ENCODE data around the gene RIPOR2. TPM values are rescaled to one million over a fixed set of nuclear protein-coding genes. Genes with fewer than 3 reads are reported as not detected.

Gene RIPOR2
- total and polyA plus RNA-seq, 10 of the 15 experiments (the other 5 are each of a cell fraction or from before 2014, with no cell fraction given), result 22.2 to 48.2 (median 34.7) TPM

DNA sequence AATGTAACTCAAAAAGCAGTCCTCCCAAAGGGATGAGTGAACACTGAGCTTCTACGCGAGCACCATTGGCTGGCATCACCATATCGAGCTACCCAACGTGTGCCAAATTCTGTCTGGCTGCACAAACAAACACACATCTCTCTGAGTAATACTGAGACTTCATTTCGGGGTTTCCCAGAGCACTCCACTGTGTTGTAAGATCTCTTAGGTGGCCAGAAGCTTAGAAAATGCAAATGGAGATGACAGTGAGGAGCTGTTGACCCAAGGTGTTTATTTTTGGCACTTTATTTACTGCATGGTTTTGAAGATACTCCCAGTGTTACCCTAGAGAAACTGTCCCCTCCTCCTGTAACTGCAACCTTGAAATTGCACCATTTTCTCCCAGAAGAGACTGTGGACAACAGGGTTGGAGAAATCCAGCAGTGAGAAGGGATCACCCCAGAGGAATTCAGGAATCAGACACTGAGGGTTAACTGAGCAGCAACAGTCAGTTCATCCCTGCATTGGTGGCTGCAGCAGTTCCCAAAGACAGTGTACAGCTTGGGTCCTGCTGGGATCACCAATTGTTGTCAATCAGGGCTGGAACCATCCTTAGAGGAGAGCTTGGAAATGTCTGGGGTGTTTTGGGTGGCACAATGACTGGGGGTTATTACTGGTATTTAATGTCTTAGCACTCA, 1.0 kb upstream of the RIPOR2 start (continued):
- TF ChIP-seq, protein P1, sequence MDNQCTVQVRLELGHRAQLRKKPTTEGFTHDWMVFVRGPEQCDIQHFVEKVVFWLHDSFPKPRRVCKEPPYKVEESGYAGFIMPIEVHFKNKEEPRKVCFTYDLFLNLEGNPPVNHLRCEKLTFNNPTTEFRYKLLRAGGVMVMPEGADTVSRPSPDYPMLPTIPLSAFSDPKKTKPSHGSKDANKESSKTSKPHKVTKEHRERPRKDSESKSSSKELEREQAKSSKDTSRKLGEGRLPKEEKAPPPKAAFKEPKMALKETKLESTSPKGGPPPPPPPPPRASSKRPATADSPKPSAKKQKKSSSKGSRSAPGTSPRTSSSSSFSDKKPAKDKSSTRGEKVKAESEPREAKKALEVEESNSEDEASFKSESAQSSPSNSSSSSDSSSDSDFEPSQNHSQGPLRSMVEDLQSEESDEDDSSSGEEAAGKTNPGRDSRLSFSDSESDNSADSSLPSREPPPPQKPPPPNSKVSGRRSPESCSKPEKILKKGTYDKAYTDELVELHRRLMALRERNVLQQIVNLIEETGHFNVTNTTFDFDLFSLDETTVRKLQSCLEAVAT (IDR thresholded peaks at IDR 0.05), result peak; percentile 54; the same call in 1 of the 2 replicates
- TF ChIP-seq, protein P2, sequence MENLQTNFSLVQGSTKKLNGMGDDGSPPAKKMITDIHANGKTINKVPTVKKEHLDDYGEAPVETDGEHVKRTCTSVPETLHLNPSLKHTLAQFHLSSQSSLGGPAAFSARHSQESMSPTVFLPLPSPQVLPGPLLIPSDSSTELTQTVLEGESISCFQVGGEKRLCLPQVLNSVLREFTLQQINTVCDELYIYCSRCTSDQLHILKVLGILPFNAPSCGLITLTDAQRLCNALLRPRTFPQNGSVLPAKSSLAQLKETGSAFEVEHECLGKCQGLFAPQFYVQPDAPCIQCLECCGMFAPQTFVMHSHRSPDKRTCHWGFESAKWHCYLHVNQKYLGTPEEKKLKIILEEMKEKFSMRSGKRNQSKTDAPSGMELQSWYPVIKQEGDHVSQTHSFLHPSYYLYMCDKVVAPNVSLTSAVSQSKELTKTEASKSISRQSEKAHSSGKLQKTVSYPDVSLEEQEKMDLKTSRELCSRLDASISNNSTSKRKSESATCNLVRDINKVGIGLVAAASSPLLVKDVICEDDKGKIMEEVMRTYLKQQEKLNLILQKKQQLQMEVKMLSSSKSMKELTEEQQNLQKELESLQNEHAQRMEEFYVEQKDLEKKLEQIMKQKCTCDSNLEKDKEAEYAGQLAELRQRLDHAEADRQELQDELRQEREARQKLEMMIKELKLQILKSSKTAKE (IDR thresholded peaks at IDR 0.05; ENCODE audit: low read depth, poor library complexity, severe bottlenecking), result peak; percentile 83
- TF ChIP-seq LARP7 (IDR thresholded peaks at IDR 0.05) (no peak), IKZF2 (IDR thresholded peaks at IDR 0.05) (peak in 1 of 2 experiments; percentile 77), SRF (IDR thresholded peaks at IDR 0.05; ENCODE audit: low read depth in 2 of 2, low read length in 2 of 2) (peak in 1 of 2 experiments; percentile 40; a peak in 1 of 4 replicates), CBX5 (IDR thresholded peaks at IDR 0.05; ENCODE audit: low read depth) (no peak), ZSCAN29 (IDR thresholded peaks at IDR 0.05) (no peak), NR2F1 (conservative IDR thresholded peaks at IDR 0.05) (peak; percentile 50; the same call in 1 of the 2 replicates), MEF2A (IDR thresholded peaks at IDR 0.05; ENCODE audit: insufficient read depth, low read depth, low read length) (peak; percentile 97), MTA2 (IDR thresholded peaks at IDR 0.05; ENCODE audit: low read depth) (peak; percentile 77), SP1 (IDR thresholded peaks at IDR 0.05; ENCODE audit: low read depth, low read length) (no peak), TARDBP (IDR thresholded peaks at IDR 0.05; ENCODE audit: borderline replicate concordance) (no peak), EP300 (IDR thresholded peaks at IDR 0.05; ENCODE audit: borderline replicate concordance in 1 of 2, control insufficient read depth in 1 of 2, low read depth in 2 of 2, low read length in 2 of 2) (peak; percentile 83 to 90; a peak in 3 of 4 replicates), BRCA1 (IDR thresholded peaks at IDR 0.05; ENCODE audit: low read depth, low read length) (no peak), NBN (IDR thresholded peaks at IDR 0.05) (peak; percentile 67), FOS (IDR thresholded peaks at IDR 0.05; ENCODE audit: borderline replicate concordance, extremely low read depth, insufficient read length) (no peak)
- TF ChIP-seq, protein P3, sequence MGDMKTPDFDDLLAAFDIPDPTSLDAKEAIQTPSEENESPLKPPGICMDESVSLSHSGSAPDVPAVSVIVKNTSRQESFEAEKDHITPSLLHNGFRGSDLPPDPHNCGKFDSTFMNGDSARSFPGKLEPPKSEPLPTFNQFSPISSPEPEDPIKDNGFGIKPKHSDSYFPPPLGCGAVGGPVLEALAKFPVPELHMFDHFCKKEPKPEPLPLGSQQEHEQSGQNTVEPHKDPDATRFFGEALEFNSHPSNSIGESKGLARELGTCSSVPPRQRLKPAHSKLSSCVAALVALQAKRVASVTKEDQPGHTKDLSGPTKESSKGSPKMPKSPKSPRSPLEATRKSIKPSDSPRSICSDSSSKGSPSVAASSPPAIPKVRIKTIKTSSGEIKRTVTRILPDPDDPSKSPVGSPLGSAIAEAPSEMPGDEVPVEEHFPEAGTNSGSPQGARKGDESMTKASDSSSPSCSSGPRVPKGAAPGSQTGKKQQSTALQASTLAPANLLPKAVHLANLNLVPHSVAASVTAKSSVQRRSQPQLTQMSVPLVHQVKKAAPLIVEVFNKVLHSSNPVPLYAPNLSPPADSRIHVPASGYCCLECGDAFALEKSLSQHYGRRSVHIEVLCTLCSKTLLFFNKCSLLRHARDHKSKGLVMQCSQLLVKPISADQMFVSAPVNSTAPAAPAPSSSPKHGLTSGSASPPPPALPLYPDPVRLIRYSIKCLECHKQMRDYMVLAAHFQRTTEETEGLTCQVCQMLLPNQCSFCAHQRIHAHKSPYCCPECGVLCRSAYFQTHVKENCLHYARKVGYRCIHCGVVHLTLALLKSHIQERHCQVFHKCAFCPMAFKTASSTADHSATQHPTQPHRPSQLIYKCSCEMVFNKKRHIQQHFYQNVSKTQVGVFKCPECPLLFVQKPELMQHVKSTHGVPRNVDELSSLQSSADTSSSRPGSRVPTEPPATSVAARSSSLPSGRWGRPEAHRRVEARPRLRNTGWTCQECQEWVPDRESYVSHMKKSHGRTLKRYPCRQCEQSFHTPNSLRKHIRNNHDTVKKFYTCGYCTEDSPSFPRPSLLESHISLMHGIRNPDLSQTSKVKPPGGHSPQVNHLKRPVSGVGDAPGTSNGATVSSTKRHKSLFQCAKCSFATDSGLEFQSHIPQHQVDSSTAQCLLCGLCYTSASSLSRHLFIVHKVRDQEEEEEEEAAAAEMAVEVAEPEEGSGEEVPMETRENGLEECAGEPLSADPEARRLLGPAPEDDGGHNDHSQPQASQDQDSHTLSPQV (IDR thresholded peaks at IDR 0.05), result no peak
- TF ChIP-seq, protein P4, sequence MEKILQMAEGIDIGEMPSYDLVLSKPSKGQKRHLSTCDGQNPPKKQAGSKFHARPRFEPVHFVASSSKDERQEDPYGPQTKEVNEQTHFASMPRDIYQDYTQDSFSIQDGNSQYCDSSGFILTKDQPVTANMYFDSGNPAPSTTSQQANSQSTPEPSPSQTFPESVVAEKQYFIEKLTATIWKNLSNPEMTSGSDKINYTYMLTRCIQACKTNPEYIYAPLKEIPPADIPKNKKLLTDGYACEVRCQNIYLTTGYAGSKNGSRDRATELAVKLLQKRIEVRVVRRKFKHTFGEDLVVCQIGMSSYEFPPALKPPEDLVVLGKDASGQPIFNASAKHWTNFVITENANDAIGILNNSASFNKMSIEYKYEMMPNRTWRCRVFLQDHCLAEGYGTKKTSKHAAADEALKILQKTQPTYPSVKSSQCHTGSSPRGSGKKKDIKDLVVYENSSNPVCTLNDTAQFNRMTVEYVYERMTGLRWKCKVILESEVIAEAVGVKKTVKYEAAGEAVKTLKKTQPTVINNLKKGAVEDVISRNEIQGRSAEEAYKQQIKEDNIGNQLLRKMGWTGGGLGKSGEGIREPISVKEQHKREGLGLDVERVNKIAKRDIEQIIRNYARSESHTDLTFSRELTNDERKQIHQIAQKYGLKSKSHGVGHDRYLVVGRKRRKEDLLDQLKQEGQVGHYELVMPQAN (conservative IDR thresholded peaks at IDR 0.05), result no peak
- TF ChIP-seq, protein P5, sequence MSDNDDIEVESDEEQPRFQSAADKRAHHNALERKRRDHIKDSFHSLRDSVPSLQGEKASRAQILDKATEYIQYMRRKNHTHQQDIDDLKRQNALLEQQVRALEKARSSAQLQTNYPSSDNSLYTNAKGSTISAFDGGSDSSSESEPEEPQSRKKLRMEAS (IDR thresholded peaks at IDR 0.05; ENCODE audit: low read depth, low read length), result 0 out of 2 replicates have a peak, but pooled peaks have one; percentile 12
